ENCODE results near the gene EPB41. TPM values are rescaled to one million over a fixed set of nuclear protein-coding genes. Genes with fewer than 3 reads are reported as not detected.

EPB41 gene
- total RNA-seq, 1 donor from 2014 or later: 82.6 TPM

GRCh38 chr1:28926629-28927265, 12.4 kb downstream of the EPB41 start:
- Mint-ChIP-seq H3K4me1 (ENCODE audit: unreplicated experiment) (peaks cover 38% of the 10 kb centered on the region), H3K4me3 (ENCODE audit: unreplicated experiment) (peak overlapping the region; percentile 51), H3K27ac (ENCODE audit: unreplicated experiment) (peak overlapping the region; percentile 98), H3K27me3 (ENCODE audit: unreplicated experiment) (no peaks in the 10 kb centered on the region), H3K9me3 (ENCODE audit: unreplicated experiment) (no peaks in the 10 kb centered on the region), H3K36me3 (ENCODE audit: low read depth, unreplicated experiment) (no peaks in the 10 kb centered on the region)
- TF ChIP-seq CTCF (IDR thresholded peaks at IDR 0.05; ENCODE audit: unreplicated experiment): no peak
- no peak for DNase-seq (ENCODE audit: low spot score)

- no peaks in the 10 kb centered on the region for H3K27me3 Mint-ChIP-seq (ENCODE audit: unreplicated experiment)
- DNase-seq (ENCODE audit: low spot score): no peak
- peak overlapping the region; percentile 51 for H3K4me3 Mint-ChIP-seq (ENCODE audit: unreplicated experiment)
- H3K4me1 Mint-ChIP-seq (ENCODE audit: unreplicated experiment): peaks cover 38% of the 10 kb centered on the region
- no peak for TF ChIP-seq CTCF (IDR thresholded peaks at IDR 0.05; ENCODE audit: unreplicated experiment)
- no peaks in the 10 kb centered on the region for H3K9me3 Mint-ChIP-seq (ENCODE audit: unreplicated experiment)
- no peaks in the 10 kb centered on the region for H3K36me3 Mint-ChIP-seq (ENCODE audit: low read depth, unreplicated experiment)
- H3K27ac Mint-ChIP-seq (ENCODE audit: unreplicated experiment): peak overlapping the region; percentile 98
Observed at GRCh38 chr1:28927266-28927647, 12.9 kb downstream of the EPB41 start.

GRCh38 chr1:28927648-28928313, 13.4 kb downstream of the EPB41 start:
- Mint-ChIP-seq H3K27ac (ENCODE audit: unreplicated experiment) (peak overlapping the region; percentile 98), H3K36me3 (ENCODE audit: low read depth, unreplicated experiment) (no peaks in the 10 kb centered on the region), H3K4me1 (ENCODE audit: unreplicated experiment) (peaks cover 38% of the 10 kb centered on the region), H3K4me3 (ENCODE audit: unreplicated experiment) (peak overlapping the region; percentile 51), H3K27me3 (ENCODE audit: unreplicated experiment) (no peaks in the 10 kb centered on the region), H3K9me3 (ENCODE audit: unreplicated experiment) (no peaks in the 10 kb centered on the region)
- no peak for DNase-seq (ENCODE audit: low spot score)
- TF ChIP-seq CTCF (IDR thresholded peaks at IDR 0.05; ENCODE audit: unreplicated experiment): no peak

GRCh38 chr1:28928314-28928941, 14.1 kb downstream of the EPB41 start:
- no peaks in the 10 kb centered on the region for H3K36me3 Mint-ChIP-seq (ENCODE audit: low read depth, unreplicated experiment)
- TF ChIP-seq CTCF (IDR thresholded peaks at IDR 0.05; ENCODE audit: unreplicated experiment): no peak
- no peak overlapping the region for H3K4me3 Mint-ChIP-seq (ENCODE audit: unreplicated experiment)
- DNase-seq (ENCODE audit: low spot score): no peak
- no peaks in the 10 kb centered on the region for H3K27me3 Mint-ChIP-seq (ENCODE audit: unreplicated experiment)
- H3K4me1 Mint-ChIP-seq (ENCODE audit: unreplicated experiment): peaks cover 39% of the 10 kb centered on the region
- peak overlapping the region; percentile 98 for H3K27ac Mint-ChIP-seq (ENCODE audit: unreplicated experiment)
- H3K9me3 Mint-ChIP-seq (ENCODE audit: unreplicated experiment): no peaks in the 10 kb centered on the region

- Mint-ChIP-seq H3K4me1 (ENCODE audit: unreplicated experiment) (peaks cover 27% of the 10 kb centered on the region), H3K36me3 (ENCODE audit: low read depth, unreplicated experiment) (peaks cover 4% of the 10 kb centered on the region), H3K9me3 (ENCODE audit: unreplicated experiment) (no peaks in the 10 kb centered on the region), H3K27me3 (ENCODE audit: unreplicated experiment) (no peaks in the 10 kb centered on the region), H3K4me3 (ENCODE audit: unreplicated experiment) (no peak overlapping the region), H3K27ac (ENCODE audit: unreplicated experiment) (peak overlapping the region; percentile 4)
- DNase-seq (ENCODE audit: low spot score): no peak
- no peak for TF ChIP-seq CTCF (IDR thresholded peaks at IDR 0.05; ENCODE audit: unreplicated experiment)
Observed at GRCh38 chr1:28933277-28933676, 18.9 kb downstream of the EPB41 start.

All from endothelial cell (in vitro differentiated cells).